Liver (tissue), 3 donors: ENCODE results near the gene TBC1D20.

Source experiments
- JUND ChIP-seq, 2 donors: IDR thresholded peaks; 2 replicates each; pipeline ENCODE4 v1.6.1; 2016; ENCODE audit warnings: antibody characterized with exemption in 2 of 2
- RAD21 ChIP-seq, 2 donors: IDR thresholded peaks; 2 replicates each; pipeline ENCODE4 v1.6.1; 2016; ENCODE audit warnings: antibody characterized with exemption in 2 of 2, mild to moderate bottlenecking in 2 of 2
- RXRA ChIP-seq, 2 donors: IDR thresholded peaks; 2 replicates each; pipeline ENCODE4 v1.6.1; 2017 to 2018; ENCODE audit warnings: antibody characterized with exemption in 2 of 2, mild to moderate bottlenecking in 1 of 2
- TAF1 ChIP-seq: conservative IDR thresholded peaks from 2 replicates; pipeline ENCODE4 v1.6.1; 2016; ENCODE audit warnings: antibody characterized with exemption, mild to moderate bottlenecking
- YY1 ChIP-seq: IDR thresholded peaks from 2 replicates; pipeline ENCODE4 v1.6.1; 2016; ENCODE audit warnings: antibody characterized with exemption, mild to moderate bottlenecking
- TF ChIP-seq, protein P1 (sequence below): IDR thresholded peaks from 2 replicates; pipeline ENCODE4 v1.6.1; 2016; ENCODE audit warnings: antibody characterized with exemption
- TF ChIP-seq, protein P2 (sequence below): fragments of 150-350 bp; IDR thresholded peaks from 2 replicates; pipeline ENCODE4 v1.5.1; 2017; ENCODE audit warnings: improper control_type of control experiment, low read depth, low read length; ENCODE audit not compliant: missing input control
- donor health status: healthy.
- donor health status: healthy.

DNA sequence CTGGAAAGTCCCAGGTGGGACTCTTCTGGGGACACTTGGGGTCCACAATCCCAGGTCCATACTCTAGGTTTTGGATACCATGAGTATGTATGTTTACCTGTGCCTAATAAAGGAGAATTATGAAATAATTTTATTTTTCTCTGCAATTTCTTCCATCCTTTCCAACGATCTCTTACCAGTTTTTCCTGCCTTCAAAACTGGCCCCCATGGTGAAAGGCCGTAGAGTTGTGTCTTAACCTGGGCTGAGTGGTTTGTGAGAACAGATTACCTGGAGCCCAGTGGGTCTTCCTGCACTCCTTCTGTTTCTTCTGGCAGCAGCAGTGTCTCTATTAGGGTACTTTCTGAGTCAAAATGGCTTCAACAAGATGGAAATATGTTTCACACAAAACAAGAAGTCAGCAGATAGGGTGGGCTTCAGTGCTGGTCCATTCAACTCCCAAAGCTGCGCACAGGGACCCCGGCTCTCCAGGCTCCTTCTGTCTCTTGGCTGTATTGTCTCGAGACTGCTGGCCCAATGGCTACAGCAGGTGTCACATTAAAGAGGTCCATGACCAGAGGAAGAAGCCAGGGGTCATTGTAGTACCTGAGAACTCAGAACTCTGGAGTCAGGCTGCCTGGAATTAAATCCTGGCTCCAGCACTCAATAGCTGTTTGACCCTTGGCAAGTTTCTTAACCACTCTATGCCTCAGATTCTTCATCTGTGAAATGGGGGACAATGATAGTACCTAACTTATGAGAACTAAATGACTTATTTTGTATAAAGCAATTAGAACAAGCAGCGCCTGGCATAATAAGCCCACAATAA lies 64.7 kb downstream of the TBC1D20 start:
- TF ChIP-seq, protein P1, sequence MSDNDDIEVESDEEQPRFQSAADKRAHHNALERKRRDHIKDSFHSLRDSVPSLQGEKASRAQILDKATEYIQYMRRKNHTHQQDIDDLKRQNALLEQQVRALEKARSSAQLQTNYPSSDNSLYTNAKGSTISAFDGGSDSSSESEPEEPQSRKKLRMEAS: no peak
- no peak for TF ChIP-seq YY1
- TF ChIP-seq, protein P2, sequence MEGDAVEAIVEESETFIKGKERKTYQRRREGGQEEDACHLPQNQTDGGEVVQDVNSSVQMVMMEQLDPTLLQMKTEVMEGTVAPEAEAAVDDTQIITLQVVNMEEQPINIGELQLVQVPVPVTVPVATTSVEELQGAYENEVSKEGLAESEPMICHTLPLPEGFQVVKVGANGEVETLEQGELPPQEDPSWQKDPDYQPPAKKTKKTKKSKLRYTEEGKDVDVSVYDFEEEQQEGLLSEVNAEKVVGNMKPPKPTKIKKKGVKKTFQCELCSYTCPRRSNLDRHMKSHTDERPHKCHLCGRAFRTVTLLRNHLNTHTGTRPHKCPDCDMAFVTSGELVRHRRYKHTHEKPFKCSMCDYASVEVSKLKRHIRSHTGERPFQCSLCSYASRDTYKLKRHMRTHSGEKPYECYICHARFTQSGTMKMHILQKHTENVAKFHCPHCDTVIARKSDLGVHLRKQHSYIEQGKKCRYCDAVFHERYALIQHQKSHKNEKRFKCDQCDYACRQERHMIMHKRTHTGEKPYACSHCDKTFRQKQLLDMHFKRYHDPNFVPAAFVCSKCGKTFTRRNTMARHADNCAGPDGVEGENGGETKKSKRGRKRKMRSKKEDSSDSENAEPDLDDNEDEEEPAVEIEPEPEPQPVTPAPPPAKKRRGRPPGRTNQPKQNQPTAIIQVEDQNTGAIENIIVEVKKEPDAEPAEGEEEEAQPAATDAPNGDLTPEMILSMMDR: no peak
- TF ChIP-seq TAF1: no peak
- TF ChIP-seq RAD21 (IDR thresholded peaks at IDR 0.05): no peak
- TF ChIP-seq RXRA (IDR thresholded peaks at IDR 0.05): no peak
- TF ChIP-seq JUND (IDR thresholded peaks at IDR 0.05): no peak
